ENCODE measurements around the gene DELE1. TPM values are rescaled to one million over a fixed set of nuclear protein-coding genes. Genes with fewer than 3 reads are reported as not detected.
"Not testable (repeated sequence)": the region's sequence is repeated elsewhere in the genome, so short reads cannot be mapped to it uniquely, and the experiment has no call there.

The DELE1 gene
- total RNA-seq, 2 experiments from 2014 or later, result 71.5 to 72.1 TPM

DNA sequence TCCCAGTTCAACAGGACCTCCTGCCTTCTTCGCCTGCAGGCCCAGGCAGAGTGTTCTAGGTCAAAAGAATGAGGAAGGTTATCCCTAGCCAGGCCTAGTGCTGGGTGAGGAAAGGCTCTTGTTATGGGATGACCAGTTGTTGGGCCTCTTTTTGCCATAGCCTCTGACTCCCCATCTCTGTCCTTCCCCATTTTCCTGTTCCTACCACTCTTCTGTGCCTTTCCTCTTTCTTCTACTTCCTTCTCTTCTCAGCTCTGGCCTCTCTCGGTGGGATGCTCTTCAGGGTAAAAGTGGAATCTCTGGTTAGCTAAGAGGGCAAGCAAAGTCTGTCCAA lies 44.3 kb upstream of the DELE1 start:
- Mint-ChIP-seq H3K27ac (no peak overlapping the region), H3K9me3 (no peaks in the 10 kb centered on the region), H3K4me3 (peak overlapping the region; percentile 37), H3K4me1 (peaks cover 21% of the 10 kb centered on the region), H3K36me3 (ENCODE audit: low read depth) (no peaks in the 10 kb centered on the region), H3K27me3 (peaks cover 77% of the 10 kb centered on the region)
- ChIA-PET POLR2A (no interaction called here), CTCF (interaction anchor here (0.5 to 4.3 kb wide), 36 partner anchors 8 to 708 kb away, joined by 3 to 60 read pairs (median 6); partner anchors contain the start of genes DIAPH1 and PCDH12)
- no peak for DNase-seq

DNA sequence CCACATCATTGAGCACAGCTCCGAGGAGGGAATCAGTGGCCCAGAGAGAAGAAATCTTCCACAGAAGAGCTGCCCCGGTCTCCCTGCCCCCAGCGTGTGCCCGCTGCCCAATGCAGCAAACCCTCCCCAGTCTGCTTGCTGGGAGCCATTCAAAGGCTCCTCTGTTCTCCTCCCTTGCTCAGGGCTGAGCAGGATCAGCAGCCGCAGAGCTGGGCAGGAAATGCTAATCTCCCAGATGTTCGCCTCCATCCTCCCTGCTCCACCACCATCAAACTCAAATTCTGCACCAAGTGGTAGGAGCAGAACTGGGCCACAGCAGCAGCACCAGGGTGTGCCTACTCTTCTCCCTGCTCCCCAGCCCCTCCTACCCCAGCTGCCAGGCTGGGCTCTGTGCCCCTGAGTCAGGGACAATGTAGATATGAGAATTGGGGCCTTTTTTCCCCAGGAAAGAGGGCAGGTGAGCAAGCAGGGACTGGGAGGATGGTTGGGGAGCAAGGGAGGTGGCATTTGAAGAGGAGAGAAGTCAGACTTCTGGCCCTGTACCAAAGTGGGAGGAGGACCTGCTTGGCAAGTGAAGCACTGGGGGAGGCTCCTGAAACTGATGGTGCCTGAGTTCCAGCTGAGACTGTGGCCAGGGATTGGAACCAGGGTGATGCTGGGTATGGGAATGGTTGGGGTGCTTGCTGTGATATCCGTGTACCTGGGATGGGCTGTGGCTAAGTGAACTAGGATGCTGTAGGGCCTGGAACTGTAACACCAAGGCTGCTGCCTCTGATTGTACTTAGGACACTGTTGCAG lies 43.5 kb upstream of the DELE1 start:
- Mint-ChIP-seq H3K9me3 (no peaks in the 10 kb centered on the region), H3K27me3 (peaks cover 77% of the 10 kb centered on the region), H3K4me1 (peaks cover 21% of the 10 kb centered on the region), H3K4me3 (no peak overlapping the region), H3K27ac (no peak overlapping the region), H3K36me3 (ENCODE audit: low read depth) (no peaks in the 10 kb centered on the region)
- ChIA-PET CTCF (interaction anchor here (0.8 to 4.3 kb wide), 28 partner anchors 11 to 261 kb away, joined by 3 to 60 read pairs (median 6); partner anchors contain the start of genes DIAPH1, PCDH12 and RNF14), POLR2A (no interaction called here)
- DNase-seq, result peak; percentile 4

DNA sequence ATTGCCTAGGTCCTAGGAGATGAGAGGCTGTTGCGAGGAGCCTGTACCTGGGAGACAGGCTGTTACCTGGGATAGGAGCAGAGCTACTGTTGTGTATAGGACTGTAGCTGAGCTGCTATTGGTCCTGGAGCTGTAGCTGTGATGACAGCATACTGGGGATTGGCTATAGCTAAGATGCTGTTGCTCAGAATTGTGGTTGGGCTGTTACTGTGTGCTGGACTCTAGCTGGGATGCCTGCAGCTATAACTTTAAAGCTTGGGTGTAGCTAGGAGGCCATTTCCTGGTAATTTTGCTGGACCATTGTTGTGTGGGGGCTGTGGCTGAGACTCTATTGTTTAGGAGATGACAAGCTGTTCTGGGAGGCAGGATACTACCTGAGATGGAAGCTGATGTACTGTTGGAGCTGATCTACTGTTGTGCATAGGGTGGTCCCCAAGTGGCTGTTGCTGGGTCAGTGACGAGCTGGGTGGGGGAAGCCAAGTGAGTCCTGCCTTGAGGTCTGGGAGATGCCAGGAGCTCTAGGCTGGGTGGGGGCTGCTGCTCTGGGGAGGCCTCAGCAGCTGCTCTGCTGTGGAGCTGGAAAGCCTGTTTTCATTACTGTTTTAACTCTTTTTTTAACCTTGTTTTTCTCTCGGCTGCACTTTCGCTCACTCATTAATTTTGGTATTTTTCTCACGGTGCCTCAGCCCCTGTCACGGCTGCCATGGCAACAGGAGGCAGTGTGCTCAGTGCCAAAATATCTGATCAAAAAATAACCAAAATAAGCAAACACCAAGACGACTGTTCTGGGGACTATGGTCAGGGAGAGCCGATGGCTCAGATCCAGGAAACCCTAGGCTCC lies 42.5 kb upstream of the DELE1 start:
- H3K4me3 Mint-ChIP-seq, result no peak overlapping the region
- peak; percentile 5 for DNase-seq
- peaks cover 21% of the 10 kb centered on the region for H3K4me1 Mint-ChIP-seq
- ChIA-PET POLR2A (interaction anchor here (0.7 kb wide), 1 partner anchor 79 kb away, joined by 4 read pairs; no protein-coding TSS in a partner anchor), CTCF (interaction anchor here (0.7 to 4.3 kb wide), 11 partner anchors 34 to 216 kb away, joined by 3 to 60 read pairs (median 5); partner anchors contain the start of gene RNF14)
- no peaks in the 10 kb centered on the region for H3K9me3 Mint-ChIP-seq
- peaks cover 77% of the 10 kb centered on the region for H3K27me3 Mint-ChIP-seq
- no peaks in the 10 kb centered on the region for H3K36me3 Mint-ChIP-seq (ENCODE audit: low read depth)
- H3K27ac Mint-ChIP-seq, result no peak overlapping the region

DNA sequence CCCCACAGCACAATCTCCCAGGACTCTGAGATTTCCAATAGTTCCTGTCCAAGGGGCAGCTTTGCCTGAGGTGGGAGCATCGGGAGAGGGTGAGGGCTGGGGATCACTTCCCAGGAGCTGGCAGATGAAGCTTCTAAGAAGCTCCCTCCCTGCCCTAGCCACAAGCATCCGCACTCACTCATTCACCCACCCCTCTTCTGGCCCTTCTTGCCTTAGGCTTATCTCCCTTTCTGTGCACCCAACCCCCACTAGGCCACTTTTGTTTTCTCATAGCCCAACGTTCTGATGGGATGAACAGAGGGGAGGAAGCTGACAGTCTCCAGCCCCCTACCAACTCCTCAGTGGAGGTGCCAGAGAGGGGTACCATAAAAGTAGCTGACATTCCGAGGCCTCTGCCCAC lies 41.8 kb upstream of the DELE1 start:
- Mint-ChIP-seq H3K4me1 (peaks cover 21% of the 10 kb centered on the region), H3K36me3 (ENCODE audit: low read depth) (no peaks in the 10 kb centered on the region), H3K9me3 (no peaks in the 10 kb centered on the region), H3K4me3 (no peak overlapping the region), H3K27ac (no peak overlapping the region), H3K27me3 (peaks cover 74% of the 10 kb centered on the region)
- POLR2A ChIA-PET, result no interaction called here
- CTCF ChIA-PET, result interaction anchor here (0.7 to 4.3 kb wide), 7 partner anchors 34 to 217 kb away, joined by 3 to 60 read pairs (median 4); no protein-coding TSS in a partner anchor
- peak; percentile 5 for DNase-seq

DNA sequence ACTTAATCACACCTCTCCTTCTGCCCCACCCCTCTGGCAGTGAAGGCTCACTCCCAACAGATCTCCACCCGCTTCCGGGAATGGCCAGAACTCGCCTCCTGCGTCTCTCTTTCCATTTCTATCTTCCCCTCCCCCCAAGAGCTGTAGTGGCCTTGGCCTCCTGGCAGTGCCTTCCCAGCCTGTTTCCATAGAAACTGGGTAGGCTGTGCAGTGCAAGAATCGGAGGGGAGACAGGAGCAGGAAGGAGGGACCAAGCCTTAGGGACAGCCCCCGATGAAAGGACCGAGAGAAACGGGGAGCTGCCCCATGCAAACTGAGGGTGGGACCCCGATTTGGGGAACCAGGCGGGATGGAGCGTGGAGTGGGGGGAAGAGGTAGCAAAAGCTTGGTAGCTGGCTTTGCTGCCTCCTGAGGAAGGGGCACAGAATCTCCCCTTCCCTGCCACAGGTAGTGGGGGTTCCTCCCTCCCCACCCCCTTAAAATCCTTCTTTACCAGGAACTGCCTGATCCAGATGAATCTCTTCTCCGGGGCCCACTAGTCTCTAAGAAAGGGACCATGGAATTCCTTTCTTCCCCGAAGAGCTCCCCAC lies 41.0 kb upstream of the DELE1 start:
- peak; percentile 3 for DNase-seq
- peaks cover 66% of the 10 kb centered on the region for H3K27me3 Mint-ChIP-seq
- H3K4me3 Mint-ChIP-seq, result no peak overlapping the region
- no peaks in the 10 kb centered on the region for H3K9me3 Mint-ChIP-seq
- no peak overlapping the region for H3K27ac Mint-ChIP-seq
- CTCF ChIA-PET, result interaction anchor here (1.3 to 3.7 kb wide), 6 partner anchors 8 to 218 kb away, joined by 3 to 16 read pairs (median 5); no protein-coding TSS in a partner anchor
- peaks cover 14% of the 10 kb centered on the region for H3K4me1 Mint-ChIP-seq
- POLR2A ChIA-PET, result no interaction called here
- H3K36me3 Mint-ChIP-seq (ENCODE audit: low read depth), result no peaks in the 10 kb centered on the region

DNA sequence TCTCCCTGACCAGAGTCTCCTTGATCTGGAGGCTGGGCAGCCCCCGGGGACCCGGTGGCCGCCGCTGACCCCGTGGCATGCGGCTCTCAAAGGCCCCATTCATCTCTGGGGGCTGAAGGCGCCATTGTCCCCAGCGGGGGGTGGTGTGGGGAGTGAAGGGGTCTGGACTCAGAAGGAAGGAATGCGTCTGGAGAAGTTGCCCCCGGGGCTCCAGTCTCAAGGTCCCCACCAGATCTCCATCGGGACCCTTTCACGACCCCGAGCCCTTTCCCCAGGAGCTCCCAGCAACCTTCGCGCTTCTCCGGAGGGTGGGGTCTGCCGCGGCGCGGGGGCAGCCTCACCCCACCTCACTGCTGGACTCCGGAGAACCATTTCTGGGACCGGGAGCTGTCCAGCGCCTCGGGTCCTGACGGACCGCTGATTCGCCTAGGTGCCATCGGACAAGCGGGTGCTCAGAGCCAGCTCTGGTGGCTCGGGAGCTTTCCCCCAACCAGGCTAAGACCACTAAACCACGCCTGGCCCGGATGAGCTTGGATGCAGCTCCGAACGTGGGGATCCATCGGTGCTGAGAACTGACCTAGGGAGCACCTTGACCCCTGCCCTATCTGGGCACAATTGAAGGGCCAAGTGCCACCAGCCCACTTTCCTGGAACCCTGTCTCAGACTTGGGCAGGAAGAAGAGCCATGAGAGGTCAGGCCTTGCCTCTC lies 40.3 kb upstream of the DELE1 start:
- POLR2A ChIA-PET, result no interaction called here
- H3K27me3 Mint-ChIP-seq, result peaks cover 63% of the 10 kb centered on the region
- H3K9me3 Mint-ChIP-seq, result no peaks in the 10 kb centered on the region
- no peak overlapping the region for H3K27ac Mint-ChIP-seq
- peak; percentile 25 for DNase-seq
- CTCF ChIA-PET, result interaction anchor here (1.3 to 3.7 kb wide), 6 partner anchors 9 to 218 kb away, joined by 3 to 16 read pairs (median 5); no protein-coding TSS in a partner anchor
- peaks cover 14% of the 10 kb centered on the region for H3K4me1 Mint-ChIP-seq
- no peaks in the 10 kb centered on the region for H3K36me3 Mint-ChIP-seq (ENCODE audit: low read depth)
- no peak overlapping the region for H3K4me3 Mint-ChIP-seq

DNA sequence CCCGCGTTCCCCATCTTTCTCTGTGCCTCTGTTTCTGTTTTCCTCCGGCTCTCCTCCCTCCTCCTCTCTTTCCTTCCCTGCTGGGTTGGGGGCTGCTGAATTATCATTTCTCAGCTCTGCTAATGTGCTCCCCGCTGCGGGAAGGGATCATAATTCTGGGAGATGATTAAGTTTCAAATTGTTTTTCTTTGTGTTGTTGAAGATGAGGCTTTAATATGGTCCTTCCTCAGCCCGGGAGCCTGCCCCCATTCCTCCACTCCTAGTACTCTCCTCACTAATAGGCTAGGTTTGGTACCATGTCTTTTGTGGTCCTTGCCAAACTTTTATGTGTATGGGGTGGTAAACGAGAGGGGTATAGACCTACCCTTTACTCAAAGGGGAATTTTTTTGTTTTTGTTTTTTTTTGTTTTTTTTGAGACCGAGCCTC lies 39.8 kb upstream of the DELE1 start:
- H3K9me3 Mint-ChIP-seq, result no peaks in the 10 kb centered on the region
- no peak overlapping the region for H3K27ac Mint-ChIP-seq
- H3K4me1 Mint-ChIP-seq, result peaks cover 11% of the 10 kb centered on the region
- peaks cover 60% of the 10 kb centered on the region for H3K27me3 Mint-ChIP-seq
- ChIA-PET POLR2A (interaction anchor here (0.6 kb wide), 1 partner anchor 54 kb away, joined by 3 read pairs; no protein-coding TSS in a partner anchor), CTCF (interaction anchor here (1.4 to 3.7 kb wide), 3 partner anchors 9 to 192 kb away, joined by 4 to 16 read pairs (median 6); no protein-coding TSS in a partner anchor)
- no peak for DNase-seq
- H3K4me3 Mint-ChIP-seq, result no peak overlapping the region
- H3K36me3 Mint-ChIP-seq (ENCODE audit: low read depth), result no peaks in the 10 kb centered on the region

DNA sequence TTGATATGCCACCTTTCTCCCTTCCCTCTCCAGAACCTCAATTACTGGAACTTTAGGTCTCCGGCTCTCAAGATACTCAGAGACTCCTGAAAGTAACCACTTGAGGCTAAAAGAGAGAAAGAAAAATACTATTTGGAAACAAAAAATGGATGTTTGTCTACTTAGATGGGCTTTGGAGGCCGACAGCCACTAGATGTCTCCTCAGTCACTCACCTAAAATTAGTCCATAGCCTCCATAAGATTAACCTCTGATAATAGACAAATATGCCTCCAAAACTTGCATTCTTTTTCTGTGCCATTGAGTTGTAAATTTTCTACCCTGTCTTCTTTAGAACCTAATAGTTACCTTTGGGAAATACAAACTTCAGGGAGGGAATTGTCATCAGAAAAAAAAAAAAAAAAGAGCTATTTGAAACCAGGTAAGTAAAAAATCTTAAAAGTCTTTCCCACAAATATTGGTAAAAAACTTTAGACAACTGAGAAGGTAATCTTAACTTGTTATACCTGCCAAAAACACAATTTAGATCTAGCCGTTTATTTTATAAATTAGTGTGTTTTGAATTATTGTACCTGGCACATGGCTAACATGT lies 34.3 kb upstream of the DELE1 start:
- DNase-seq, result no peak
- H3K9me3 Mint-ChIP-seq, result no peaks in the 10 kb centered on the region
- POLR2A ChIA-PET, result no interaction called here
- no peak overlapping the region for H3K4me3 Mint-ChIP-seq
- H3K4me1 Mint-ChIP-seq, result no peaks in the 10 kb centered on the region
- no peak overlapping the region for H3K27ac Mint-ChIP-seq
- H3K36me3 Mint-ChIP-seq (ENCODE audit: low read depth), result no peaks in the 10 kb centered on the region
- CTCF ChIA-PET, result interaction anchor here (0.6 to 1.8 kb wide), 3 partner anchors 186 to 224 kb away, joined by 3 to 6 read pairs (median 4); no protein-coding TSS in a partner anchor
- peaks cover 25% of the 10 kb centered on the region for H3K27me3 Mint-ChIP-seq

DNA sequence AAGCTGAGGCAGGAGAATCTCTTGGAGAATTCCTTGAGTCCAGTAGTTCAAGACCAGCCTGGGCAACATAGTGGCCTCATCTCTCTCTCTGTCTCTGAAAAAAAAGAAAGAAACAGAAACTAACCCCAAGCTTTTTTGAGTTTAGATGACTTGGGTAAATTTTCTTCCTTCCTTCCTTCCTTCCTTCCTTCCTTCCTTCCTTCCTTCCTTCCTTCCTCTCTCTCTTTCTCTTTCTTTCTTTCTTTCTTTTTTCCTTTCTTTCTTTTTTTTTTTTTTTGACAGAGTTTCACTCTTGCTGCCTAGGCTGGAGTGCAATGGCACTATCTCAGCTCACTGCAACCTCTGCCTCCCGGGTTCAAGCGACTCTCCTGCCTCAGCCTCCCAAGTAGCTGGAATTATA lies 33.2 kb upstream of the DELE1 start:
- peaks cover 18% of the 10 kb centered on the region for H3K27me3 Mint-ChIP-seq
- not testable (repeated sequence) for H3K27ac Mint-ChIP-seq; H3K4me3 Mint-ChIP-seq; H3K36me3 Mint-ChIP-seq (ENCODE audit: low read depth); H3K9me3 Mint-ChIP-seq; H3K4me1 Mint-ChIP-seq; DNase-seq
- POLR2A ChIA-PET, result interaction anchor here (0.6 kb wide), 1 partner anchor 570 kb away, joined by 3 read pairs; the partner anchor contains the start of gene TAF7
- CTCF ChIA-PET, result interaction anchor here (0.6 to 2.6 kb wide), 5 partner anchors 11 to 198 kb away, joined by 3 to 11 read pairs (median 4); no protein-coding TSS in a partner anchor

DNA sequence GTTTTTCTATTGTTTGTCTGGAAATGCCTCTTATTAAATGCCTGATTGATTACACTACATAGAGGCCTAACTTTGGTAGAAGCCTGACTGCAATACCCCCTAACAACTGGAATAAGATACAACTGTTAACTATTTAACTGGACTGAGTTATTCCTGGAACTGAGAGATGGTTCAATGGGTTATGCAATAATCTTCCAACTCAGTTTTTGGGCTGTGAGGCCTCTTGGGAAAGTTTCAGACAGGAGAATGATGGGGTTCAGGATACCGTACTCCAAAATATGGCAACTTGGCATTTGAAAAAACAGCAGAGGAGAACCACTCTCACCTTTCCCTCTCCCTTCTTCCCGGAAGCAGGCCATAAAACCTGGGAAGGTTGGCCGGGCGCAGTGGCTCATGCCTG lies 26.2 kb upstream of the DELE1 start:
- H3K27me3 Mint-ChIP-seq, result peaks cover 9% of the 10 kb centered on the region
- POLR2A ChIA-PET, result no interaction called here
- CTCF ChIA-PET, result no interaction called here
- H3K27ac Mint-ChIP-seq, result no peak overlapping the region
- no peaks in the 10 kb centered on the region for H3K36me3 Mint-ChIP-seq (ENCODE audit: low read depth)
- no peaks in the 10 kb centered on the region for H3K4me1 Mint-ChIP-seq
- no peak for DNase-seq
- H3K4me3 Mint-ChIP-seq, result no peak overlapping the region
- no peaks in the 10 kb centered on the region for H3K9me3 Mint-ChIP-seq

DNA sequence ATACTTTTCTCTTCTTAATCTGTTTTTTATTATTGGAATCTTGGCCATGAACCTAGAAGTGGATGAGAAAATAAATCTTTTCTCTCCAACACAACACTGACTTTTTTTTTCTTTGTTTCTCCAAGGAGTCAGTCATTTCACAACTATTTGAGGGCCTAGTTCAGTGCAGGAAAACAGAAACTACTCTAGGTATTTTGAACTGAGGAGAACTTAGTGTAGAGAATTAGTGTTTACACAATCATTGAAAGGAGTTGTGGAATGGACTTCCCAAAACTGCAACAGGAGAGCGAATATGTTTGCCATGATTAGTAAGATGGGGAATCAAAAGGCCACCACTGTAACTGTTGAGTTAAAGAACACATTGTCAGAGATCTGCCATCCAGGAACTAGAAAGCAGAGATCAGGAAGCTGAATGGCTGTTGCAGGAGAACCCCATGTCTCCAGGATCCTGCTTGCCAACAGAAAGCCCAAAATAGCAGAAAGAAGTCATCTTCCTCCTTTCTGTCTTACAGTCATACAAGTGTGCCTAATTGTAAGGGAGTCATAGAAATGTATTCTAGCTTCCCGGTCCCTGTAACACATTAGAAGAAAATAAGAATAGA lies 25.1 kb upstream of the DELE1 start:
- ChIA-PET CTCF (interaction anchor here (1.4 kb wide), 1 partner anchor 207 kb away, joined by 4 read pairs; no protein-coding TSS in a partner anchor), POLR2A (no interaction called here)

More for the DNA sequence above, 25.1 kb upstream of the DELE1 start:
- no peak overlapping the region for H3K27ac Mint-ChIP-seq
- no peaks in the 10 kb centered on the region for H3K36me3 Mint-ChIP-seq (ENCODE audit: low read depth)
- DNase-seq, result no peak
- H3K4me1 Mint-ChIP-seq, result no peaks in the 10 kb centered on the region
- no peaks in the 10 kb centered on the region for H3K9me3 Mint-ChIP-seq
- H3K4me3 Mint-ChIP-seq, result no peak overlapping the region
- peaks cover 15% of the 10 kb centered on the region for H3K27me3 Mint-ChIP-seq
